Measurements from ENCODE around the gene HACD2.
A peak's percentile ranks its signal among the peaks of the same experiment; 100 is the strongest.

Gene HACD2

GRCh38 chr3:123481722-123482457 lies 103.0 kb downstream of the HACD2 start:
- ATAC-seq (ENCODE audit: low read depth) (peak; percentile 25; the same call in 2 of the 3 replicates), DNase-seq (ENCODE audit: low spot score) (no peak)
- Histone ChIP-seq H3K36me3 (ENCODE audit: low read depth) (no peaks in the 10 kb centered on the region), H3K27ac (ENCODE audit: poor library complexity, severe bottlenecking) (no peak overlapping the region), H3K4me1 (ENCODE audit: insufficient read depth, poor library complexity, severe bottlenecking) (no peaks in the 10 kb centered on the region), H3K4me3 (ENCODE audit: severe bottlenecking) (no peak overlapping the region), H3K27me3 (ENCODE audit: insufficient read depth, poor library complexity, severe bottlenecking) (no peaks in the 10 kb centered on the region), H3K9me3 (ENCODE audit: severe bottlenecking) (no peaks in the 10 kb centered on the region)
- TF ChIP-seq CTCF (IDR thresholded peaks at IDR 0.05; ENCODE audit: poor library complexity, severe bottlenecking) = no peak

GRCh38 chr3:123481071-123481470 lies 103.8 kb downstream of the HACD2 start:
- H3K4me3 ChIP-seq (ENCODE audit: severe bottlenecking) = no peak overlapping the region
- H3K4me1 ChIP-seq (ENCODE audit: insufficient read depth, poor library complexity, severe bottlenecking) = no peaks in the 10 kb centered on the region
- H3K27ac ChIP-seq (ENCODE audit: poor library complexity, severe bottlenecking) = no peak overlapping the region
- no peak for DNase-seq (ENCODE audit: low spot score)
- H3K36me3 ChIP-seq (ENCODE audit: low read depth) = no peaks in the 10 kb centered on the region
- no peak for ATAC-seq (ENCODE audit: low read depth)
- TF ChIP-seq CTCF (IDR thresholded peaks at IDR 0.05; ENCODE audit: poor library complexity, severe bottlenecking) = no peak
- no peaks in the 10 kb centered on the region for H3K27me3 ChIP-seq (ENCODE audit: insufficient read depth, poor library complexity, severe bottlenecking)
- no peaks in the 10 kb centered on the region for H3K9me3 ChIP-seq (ENCODE audit: severe bottlenecking)

- Histone ChIP-seq H3K27ac (ENCODE audit: poor library complexity, severe bottlenecking) (no peak overlapping the region), H3K4me3 (ENCODE audit: severe bottlenecking) (no peak overlapping the region), H3K4me1 (ENCODE audit: insufficient read depth, poor library complexity, severe bottlenecking) (no peaks in the 10 kb centered on the region), H3K36me3 (ENCODE audit: low read depth) (no peaks in the 10 kb centered on the region), H3K27me3 (ENCODE audit: insufficient read depth, poor library complexity, severe bottlenecking) (no peaks in the 10 kb centered on the region), H3K9me3 (ENCODE audit: severe bottlenecking) (no peaks in the 10 kb centered on the region)
- DNase-seq (ENCODE audit: low spot score) (no peak), ATAC-seq (ENCODE audit: low read depth) (no peak)
- no peak for TF ChIP-seq CTCF (IDR thresholded peaks at IDR 0.05; ENCODE audit: poor library complexity, severe bottlenecking)
Observed at GRCh38 chr3:123480428-123480827, 104.4 kb downstream of the HACD2 start.

GRCh38 chr3:123479891-123480290 lies 105.0 kb downstream of the HACD2 start:
- ATAC-seq (ENCODE audit: low read depth) (no peak), DNase-seq (ENCODE audit: low spot score) (no peak)
- TF ChIP-seq CTCF (IDR thresholded peaks at IDR 0.05; ENCODE audit: poor library complexity, severe bottlenecking) = no peak
- Histone ChIP-seq H3K4me1 (ENCODE audit: insufficient read depth, poor library complexity, severe bottlenecking) (no peaks in the 10 kb centered on the region), H3K36me3 (ENCODE audit: low read depth) (no peaks in the 10 kb centered on the region), H3K9me3 (ENCODE audit: severe bottlenecking) (no peaks in the 10 kb centered on the region), H3K27me3 (ENCODE audit: insufficient read depth, poor library complexity, severe bottlenecking) (no peaks in the 10 kb centered on the region), H3K4me3 (ENCODE audit: severe bottlenecking) (no peak overlapping the region), H3K27ac (ENCODE audit: poor library complexity, severe bottlenecking) (no peak overlapping the region)

GRCh38 chr3:123478314-123478713 lies 106.5 kb downstream of the HACD2 start:
- no peak overlapping the region for H3K4me3 ChIP-seq (ENCODE audit: severe bottlenecking)
- no peak overlapping the region for H3K27ac ChIP-seq (ENCODE audit: poor library complexity, severe bottlenecking)
- DNase-seq (ENCODE audit: low spot score) (no peak), ATAC-seq (ENCODE audit: low read depth) (no peak)
- H3K36me3 ChIP-seq (ENCODE audit: low read depth) = no peaks in the 10 kb centered on the region
- no peaks in the 10 kb centered on the region for H3K27me3 ChIP-seq (ENCODE audit: insufficient read depth, poor library complexity, severe bottlenecking)
- TF ChIP-seq CTCF (IDR thresholded peaks at IDR 0.05; ENCODE audit: poor library complexity, severe bottlenecking) = no peak
- no peaks in the 10 kb centered on the region for H3K9me3 ChIP-seq (ENCODE audit: severe bottlenecking)
- H3K4me1 ChIP-seq (ENCODE audit: insufficient read depth, poor library complexity, severe bottlenecking) = no peaks in the 10 kb centered on the region

Measured in RWPE2 (cell line).